Testis (tissue), 3 donors: Measurements from ENCODE around the gene PARP1. TPM values are rescaled to one million over a fixed set of nuclear protein-coding genes. Genes with fewer than 3 reads are reported as not detected.
"Not testable (repeated sequence)": the region's sequence is repeated elsewhere in the genome, so short reads cannot be mapped to it uniquely, and the experiment has no call there.

Source experiments
- DNase-seq: peaks from one replicate; pipeline ENCODE4 v3.0.0-alpha.2; 2019
- H3K27ac ChIP-seq, 2 donors: fragments of 200-600 bp; sonication (generic); one replicate each; pipeline ENCODE4 v1.5.1; 2019
- H3K27me3 ChIP-seq: fragments of 200-600 bp; sonication (generic); one replicate; pipeline ENCODE4 v1.5.1; 2019
- H3K36me3 ChIP-seq: fragments of 200-600 bp; sonication (generic); one replicate; pipeline ENCODE4 v1.5.1; 2017; ENCODE audit warnings: low read depth; ENCODE audit errors: missing control alignments
- H3K4me1 ChIP-seq: fragments of 200-600 bp; sonication (generic); one replicate; pipeline ENCODE4 v1.5.1; 2019
- H3K4me3 ChIP-seq, 2 donors: fragments of 200-600 bp; sonication (generic); one replicate each; pipeline ENCODE4 v1.5.1; 2017 to 2019
- H3K9me3 ChIP-seq: fragments of 200-600 bp; sonication (generic); one replicate; pipeline ENCODE4 v1.5.1; 2017
- CTCF ChIP-seq, 3 experiments: fragments of 450-650 bp in 2 of 3; fragments of 200-600 bp in 1 of 3; sonication (generic) in 1 of 3; IDR thresholded peaks; one replicate each; pipeline ENCODE4 v1.5.1; 2016 to 2019; ENCODE audit warnings: antibody characterized with exemption in 3 of 3, mild to moderate bottlenecking in 2 of 3, moderate library complexity in 1 of 3
- POLR2A ChIP-seq: fragments of 450-650 bp; IDR thresholded peaks from one replicate; pipeline ENCODE4 v1.6.1; 2017; ENCODE audit warnings: antibody characterized with exemption, mild to moderate bottlenecking, moderate library complexity
- WGBS, 2 donors: methylation state at CpG; one replicate each; pipeline ENCODE4 v1.1.5; 2018; 5-methylcytosine and 5-hydroxymethylcytosine counted together
- intact Hi-C: fragments of 100-400 bp; cut with DNase I; formaldehyde crosslinking; loops from one replicate; pipeline ENCODE4 v1.15.1; 2023; ENCODE audit warnings: low total_unique reads
- polyA plus RNA-seq: library from polyadenylated mRNA; stranded (reverse); fragments of 350-450 nt; fragmentation: Illumina TruSeq; extraction: RNeasy Lipid Tissue Mini Kit (QIAGEN cat#74804); gene quantifications from one replicate; pipeline ENCODE4 v1.2.3, GENCODE V29; 2014; ENCODE audit warnings: low read depth, low replicate concordance; ENCODE audit not compliant: insufficient read depth
- total RNA-seq, 2 donors: library from RNA; depleted of rRNA; stranded (reverse); fragments of >200 nt; gene quantifications; one replicate each; pipeline ENCODE4 v1.2.3, GENCODE V29; 2016

PARP1 gene
- total and polyA plus RNA-seq, 3 donors from 2014 or later, result 109 to 224 (median 199) TPM

GRCh38 chr1:226427131-226427530, 19.2 kb upstream of the PARP1 start:
- no peaks in the 10 kb centered on the region for H3K27me3 ChIP-seq
- intact Hi-C loops, result no loop called here
- no peak overlapping the region for H3K27ac ChIP-seq
- no peak for DNase-seq
- no peaks in the 10 kb centered on the region for H3K9me3 ChIP-seq
- TF ChIP-seq POLR2A (no peak), CTCF (IDR thresholded peaks at IDR 0.05) (no peak)
- no peaks in the 10 kb centered on the region for H3K36me3 ChIP-seq
- peaks cover 7% of the 10 kb centered on the region for H3K4me1 ChIP-seq
- WGBS, 2 donors, result 97 to 98% methylated on average over 3 of the region's 3 CpGs
- H3K4me3 ChIP-seq, result no peak overlapping the region

- WGBS, 2 donors, result 90% methylated on average over 23 of the region's 23 CpGs; no CpG with 5 or more reads in 1 of the 2 donors
- DNase-seq, H3K27ac ChIP-seq, H3K27me3 ChIP-seq, H3K9me3 ChIP-seq, H3K4me1 ChIP-seq, H3K36me3 ChIP-seq, intact Hi-C loops: not testable (repeated sequence)
- H3K4me3 ChIP-seq, result peak overlapping the region in 1 of 2 donors; percentile 31
Measured at GRCh38 chr1:226426395-226426794, 18.5 kb upstream of the PARP1 start.

GRCh38 chr1:226425431-226426031, 17.6 kb upstream of the PARP1 start:
- H3K27ac ChIP-seq, result no peak overlapping the region
- DNase-seq, result peak; percentile 61
- TF ChIP-seq POLR2A, result no peak
- TF ChIP-seq CTCF (IDR thresholded peaks at IDR 0.05), result no peak
- intact Hi-C loops, result no loop called here
- H3K36me3 ChIP-seq, result no peaks in the 10 kb centered on the region
- WGBS, 2 donors, result 53 to 67% methylated on average over 24 of the region's 24 CpGs
- H3K4me3 ChIP-seq, result peak overlapping the region in 1 of 2 donors; percentile 31
- H3K4me1 ChIP-seq, result peaks cover 7% of the 10 kb centered on the region
- H3K27me3 ChIP-seq, result no peaks in the 10 kb centered on the region
- no peaks in the 10 kb centered on the region for H3K9me3 ChIP-seq

GRCh38 chr1:226425004-226425378, 17.1 kb upstream of the PARP1 start:
- Histone ChIP-seq H3K4me1 (peaks cover 3% of the 10 kb centered on the region), H3K4me3 (no peak overlapping the region), H3K27ac (no peak overlapping the region), H3K27me3 (no peaks in the 10 kb centered on the region), H3K9me3 (no peaks in the 10 kb centered on the region), H3K36me3 (no peaks in the 10 kb centered on the region)
- no peak for TF ChIP-seq CTCF (IDR thresholded peaks at IDR 0.05)
- no peak for TF ChIP-seq POLR2A
- 13 to 14% methylated on average over 2 of the region's 2 CpGs for WGBS, 2 donors
- intact Hi-C loops, result no loop called here
- DNase-seq, result no peak

- H3K4me3 ChIP-seq, result no peak overlapping the region
- H3K27me3 ChIP-seq, result no peaks in the 10 kb centered on the region
- no peak for DNase-seq
- H3K9me3 ChIP-seq, result no peaks in the 10 kb centered on the region
- WGBS, 2 donors, result 49 to 64% methylated on average over 8 of the region's 8 CpGs
- H3K4me1 ChIP-seq, result no peaks in the 10 kb centered on the region
- H3K36me3 ChIP-seq, result no peaks in the 10 kb centered on the region
- TF ChIP-seq POLR2A (no peak), CTCF (IDR thresholded peaks at IDR 0.05) (peak; percentile 72 to 85 (median 75))
- no peak overlapping the region for H3K27ac ChIP-seq
- intact Hi-C loops, result no loop called here
Measured at GRCh38 chr1:226424221-226425003, 16.5 kb upstream of the PARP1 start.
